IMR-90 (cell line): ENCODE data around the gene RCN1. TPM values are rescaled to one million over a fixed set of nuclear protein-coding genes. Genes with fewer than 3 reads are reported as not detected.

Experiments used
- ATAC-seq: fragments of 200-7000 bp; cut with Tn5 transposase; 2 replicates; pipeline ENCODE4 v1.9.1; 2020; ENCODE audit warnings: low read depth, mild to moderate bottlenecking, moderate library complexity
- BruUV-seq: library from RNA; stranded (reverse); fragments of 400-500 nt; replicated peaks from 2 replicates; lab custom pipeline; 2021; lab: Mats Ljungman, UMichigan
- CTCF ChIA-PET: fragments of 300-600 bp; formaldehyde crosslinking; extraction: SDS; loops from one replicate; lab custom pipeline; 2021; ENCODE audit warnings: antibody characterized with exemption; lab: Yijun Ruan, JAX
- POLR2A ChIA-PET: fragments of 300-600 bp; sonication (Branson Sonifier 250); formaldehyde crosslinking; loops from one replicate; lab custom pipeline; 2022; ENCODE audit warnings: antibody characterized with exemption; ENCODE audit not compliant: unreplicated experiment; lab: Charles Lee
- DNase-seq: peaks from one replicate; pipeline ENCODE4 v3.0.0; 2013
- H2AFZ ChIP-seq: replicated peaks from 2 replicates; pipeline ENCODE3; 2013; ENCODE audit warnings: low read length, mild to moderate bottlenecking; ENCODE audit not compliant: poor library complexity
- H2AK5ac ChIP-seq: 2 replicates; pipeline ENCODE4 v1.6.1; 2013; ENCODE audit warnings: low read depth, low read length, inconsistent platforms
- H2AK9ac ChIP-seq: replicated peaks from 2 replicates; pipeline ENCODE3; 2013; ENCODE audit warnings: mild to moderate bottlenecking, low read depth, low read length, moderate library complexity; ENCODE audit not compliant: poor library complexity
- H2BK120ac ChIP-seq: 2 replicates; pipeline ENCODE4 v1.6.1; 2013; ENCODE audit warnings: low read depth, low read length, inconsistent platforms
- H2BK15ac ChIP-seq: 3 replicates; pipeline ENCODE4 v1.6.1; 2013; ENCODE audit warnings: low read depth, low read length, inconsistent platforms
- H2BK20ac ChIP-seq: 2 replicates; pipeline ENCODE4 v1.6.1; 2013; ENCODE audit warnings: low read depth, mild to moderate bottlenecking, inconsistent platforms, low read length, moderate library complexity
- H2BK5ac ChIP-seq: 2 replicates; pipeline ENCODE4 v1.6.1; 2013; ENCODE audit warnings: mild to moderate bottlenecking, low read depth, low read length, inconsistent platforms; ENCODE audit not compliant: poor library complexity, severe bottlenecking
- H3K14ac ChIP-seq: replicated peaks from 2 replicates; pipeline ENCODE4 v1.6.1; 2013; ENCODE audit warnings: low read depth, low read length, inconsistent platforms
- H3K18ac ChIP-seq: 2 replicates; pipeline ENCODE4 v1.6.1; 2013; ENCODE audit warnings: low read depth, low read length, control low read depth
- H3K23ac ChIP-seq: 2 replicates; pipeline ENCODE4 v1.6.1; 2013; ENCODE audit warnings: low read depth, low read length, inconsistent platforms
- H3K27ac ChIP-seq: 2 replicates; pipeline ENCODE4 v1.5.1; 2013; ENCODE audit warnings: mild to moderate bottlenecking, control low read depth, low read length; ENCODE audit not compliant: insufficient read depth
- H3K27me3 ChIP-seq: 2 replicates; pipeline ENCODE4 v1.6.1; 2013; ENCODE audit warnings: low read length; ENCODE audit not compliant: control insufficient read depth, insufficient read depth
- H3K36me3 ChIP-seq: 2 replicates; pipeline ENCODE4 v1.6.1; 2013; ENCODE audit warnings: low read length, mixed read lengths; ENCODE audit not compliant: control insufficient read depth, insufficient read depth
- H3K4ac ChIP-seq: 2 replicates; pipeline ENCODE4 v1.6.1; 2013; ENCODE audit warnings: low read depth, low read length, inconsistent platforms
- H3K4me1 ChIP-seq: 2 replicates; pipeline ENCODE4 v1.6.1; 2013; ENCODE audit warnings: low read length, mixed read lengths; ENCODE audit not compliant: control insufficient read depth, insufficient read depth
- H3K4me2 ChIP-seq: 2 replicates; pipeline ENCODE4 v1.6.1; 2013; ENCODE audit warnings: low read depth, mild to moderate bottlenecking, control low read depth, low read length, moderate library complexity
- H3K4me3 ChIP-seq: 2 replicates; pipeline ENCODE4 v1.5.1; 2013; ENCODE audit warnings: low read depth, mild to moderate bottlenecking, control low read depth, low read length, moderate library complexity; ENCODE audit not compliant: insufficient read depth
- H3K56ac ChIP-seq: 2 replicates; pipeline ENCODE4 v1.6.1; 2013; ENCODE audit warnings: low read length, inconsistent platforms; ENCODE audit not compliant: insufficient read depth; ENCODE audit errors: extremely low read depth
- H3K79me1 ChIP-seq, 2 experiments: 2 replicates each; pipeline ENCODE4 v1.6.1; 2013; ENCODE audit warnings: low read length in 2 of 2, inconsistent platforms in 1 of 2, low read depth in 1 of 2
- H3K9ac ChIP-seq: 2 replicates; pipeline ENCODE4 v1.6.1; 2013; ENCODE audit warnings: low read depth, low read length, control low read depth
- H3K9me1 ChIP-seq: 2 replicates; pipeline ENCODE4 v1.6.1; 2013; ENCODE audit warnings: low read length, inconsistent platforms; ENCODE audit not compliant: insufficient read depth
- H3K9me3 ChIP-seq: 2 replicates; pipeline ENCODE4 v1.6.1; 2013; ENCODE audit warnings: low read length; ENCODE audit not compliant: control insufficient read depth, insufficient read depth
- H4K20me1 ChIP-seq: 2 replicates; pipeline ENCODE4 v1.6.1; 2013; ENCODE audit warnings: low read length, inconsistent platforms; ENCODE audit not compliant: insufficient read depth
- H4K5ac ChIP-seq: 2 replicates; pipeline ENCODE4 v1.6.1; 2013; ENCODE audit warnings: mild to moderate bottlenecking, low read depth, low read length, control low read depth
- H4K8ac ChIP-seq, 2 experiments: 2 replicates each; pipeline ENCODE4 v1.6.1; 2013; ENCODE audit warnings: low read depth in 2 of 2, low read length in 2 of 2, control low read depth in 1 of 2, inconsistent platforms in 1 of 2
- H4K91ac ChIP-seq: 2 replicates; pipeline ENCODE4 v1.6.1; 2013; ENCODE audit warnings: low read depth, low read length, inconsistent platforms; ENCODE audit not compliant: insufficient read depth
- BHLHE40 ChIP-seq: fragments of 150-350 bp; IDR thresholded peaks from 2 replicates; pipeline ENCODE4 v1.6.1; 2016; ENCODE audit warnings: mild to moderate bottlenecking, low read depth, low read length
- CEBPB ChIP-seq: IDR thresholded peaks from 2 replicates; pipeline ENCODE4 v1.6.1; 2012; ENCODE audit warnings: low read depth, low read length, improper control_type of control experiment
- CHD1 ChIP-seq: IDR thresholded peaks from 2 replicates; pipeline ENCODE4 v1.6.1; 2012; ENCODE audit warnings: low read depth, low read length, improper control_type of control experiment
- FOS ChIP-seq: fragments of 150-350 bp; IDR thresholded peaks from 2 replicates; pipeline ENCODE4 v1.6.1; 2016; ENCODE audit warnings: low read depth, low read length
- POLR2A ChIP-seq: IDR thresholded peaks from 2 replicates; pipeline ENCODE4 v1.6.1; 2012; ENCODE audit warnings: mild to moderate bottlenecking, low read depth, low read length
- RAD21 ChIP-seq: IDR thresholded peaks from 2 replicates; pipeline ENCODE4 v1.6.1; 2012; ENCODE audit warnings: low read length, improper control_type of control experiment
- RCOR1 ChIP-seq: IDR thresholded peaks from 2 replicates; pipeline ENCODE4 v1.6.1; 2012; ENCODE audit warnings: mild to moderate bottlenecking, low read length, improper control_type of control experiment; ENCODE audit not compliant: insufficient replicate concordance
- RFX5 ChIP-seq: IDR thresholded peaks from 2 replicates; pipeline ENCODE4 v1.8.0; 2012; ENCODE audit warnings: low read depth, mild to moderate bottlenecking, low read length, moderate library complexity
- SMC3 ChIP-seq: fragments of 150-350 bp; IDR thresholded peaks from 2 replicates; pipeline ENCODE4 v1.6.1; 2016; ENCODE audit warnings: low read depth, mild to moderate bottlenecking, antibody characterized with exemption, low read length, moderate library complexity
- USF2 ChIP-seq: fragments of 150-350 bp; IDR thresholded peaks from 2 replicates; pipeline ENCODE4 v1.6.1; 2017; ENCODE audit warnings: mild to moderate bottlenecking, antibody characterized with exemption, low read length, low read depth
- dilution Hi-C: fragments of 300-500 bp; cut with HindIII; formaldehyde crosslinking; loops from one replicate; pipeline ENCODE4 v1.14.3; 2018; ENCODE audit warnings: low sequenced_read_pairs; ENCODE audit not compliant: unreplicated experiment
- in situ Hi-C: fragments of 300-500 bp; cut with MboI; formaldehyde crosslinking; loops from 3 replicates; pipeline ENCODE4 v1.14.3; 2019; ENCODE audit warnings: low sequenced_read_pairs, inconsistent platforms, mixed read lengths
- intact Hi-C: fragments of 100-400 bp; cut with micrococcal nuclease; formaldehyde crosslinking; loops from 2 replicates; pipeline ENCODE4 v1.10.0; 2022
- polyA plus RNA-seq, 3 experiments: library from polyadenylated mRNA; depleted of rRNA; stranded (reverse); fragments of >200 nt; gene quantifications; 2 replicates each; pipeline ENCODE4 v1.2.3, GENCODE V29; 2012; ENCODE audit warnings: low replicate concordance in 1 of 3
- total RNA-seq: library from RNA; depleted of rRNA; stranded (reverse); fragments of >200 nt; gene quantifications from 2 replicates; pipeline ENCODE4 v1.2.3, GENCODE V29; 2012
- TF ChIP-seq, protein P1 (sequence below): fragments of 150-350 bp; IDR thresholded peaks from 2 replicates; pipeline ENCODE4 v1.6.1; 2016; ENCODE audit warnings: low read depth, mild to moderate bottlenecking, low read length, moderate library complexity, borderline replicate concordance
- TF ChIP-seq, protein P2 (sequence below): conservative IDR thresholded peaks from 2 replicates; pipeline ENCODE4 v1.5.1; 2012; ENCODE audit warnings: mild to moderate bottlenecking, low read depth, low read length, improper control_type of control experiment

The RCN1 gene
- total and polyA plus RNA-seq, 2 of the 4 experiments (the other 2 are of a cell fraction), result 129 to 193 TPM

DNA sequence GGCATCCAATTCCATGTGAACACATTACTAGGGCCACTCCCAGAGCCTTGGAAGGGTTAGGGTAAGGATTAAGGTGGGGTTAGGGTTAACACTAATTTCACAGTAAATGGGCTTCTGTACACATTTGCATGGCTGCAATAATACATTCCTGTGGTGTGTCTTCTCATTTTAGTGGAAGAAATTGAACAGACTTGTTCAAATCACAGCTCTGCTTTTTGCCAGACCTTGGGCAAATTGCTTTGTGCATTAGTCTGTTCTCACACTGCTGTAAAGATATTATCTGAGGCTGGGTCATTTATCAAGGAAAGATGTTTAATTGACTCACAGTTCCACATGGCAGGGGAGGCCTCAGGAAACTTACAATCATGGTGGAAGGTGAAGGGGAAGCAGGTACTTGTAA lies 45.4 kb upstream of the RCN1 start:
- no peaks in the 10 kb centered on the region for H3K79me1 ChIP-seq
- intact Hi-C loops (no loop called here), in situ Hi-C loops (no loop called here), dilution Hi-C loops (no loop called here)
- POLR2A ChIA-PET, result interaction anchor here (0.6 kb wide), 1 partner anchor 138 kb away, joined by 4 read pairs; no protein-coding TSS in a partner anchor
- no peak overlapping the region for H4K91ac ChIP-seq
- no peak overlapping the region for H3K4me3 ChIP-seq
- no peak overlapping the region for H4K5ac ChIP-seq
- peaks cover 2% of the 10 kb centered on the region; the same call in 1 of the 2 replicates for H3K9me3 ChIP-seq
- CTCF ChIA-PET, result interaction anchor here (1.1 kb wide), 1 partner anchor 122 kb away, joined by 3 read pairs; no protein-coding TSS in a partner anchor
- H4K8ac ChIP-seq, result no peak overlapping the region
- H3K56ac ChIP-seq, result no peak overlapping the region
- H3K14ac ChIP-seq, result no peak overlapping the region
- no peaks in the 10 kb centered on the region for H4K20me1 ChIP-seq
- TF ChIP-seq BHLHE40 (no peak), USF2 (no peak), SMC3 (no peak), RFX5 (no peak), RAD21 (no peak), CEBPB (no peak), RCOR1 (no peak), FOS (no peak), POLR2A (no peak), CHD1 (no peak)
- TF ChIP-seq, protein P1, sequence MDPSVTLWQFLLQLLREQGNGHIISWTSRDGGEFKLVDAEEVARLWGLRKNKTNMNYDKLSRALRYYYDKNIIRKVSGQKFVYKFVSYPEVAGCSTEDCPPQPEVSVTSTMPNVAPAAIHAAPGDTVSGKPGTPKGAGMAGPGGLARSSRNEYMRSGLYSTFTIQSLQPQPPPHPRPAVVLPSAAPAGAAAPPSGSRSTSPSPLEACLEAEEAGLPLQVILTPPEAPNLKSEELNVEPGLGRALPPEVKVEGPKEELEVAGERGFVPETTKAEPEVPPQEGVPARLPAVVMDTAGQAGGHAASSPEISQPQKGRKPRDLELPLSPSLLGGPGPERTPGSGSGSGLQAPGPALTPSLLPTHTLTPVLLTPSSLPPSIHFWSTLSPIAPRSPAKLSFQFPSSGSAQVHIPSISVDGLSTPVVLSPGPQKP, result no peak
- TF ChIP-seq, protein P2, sequence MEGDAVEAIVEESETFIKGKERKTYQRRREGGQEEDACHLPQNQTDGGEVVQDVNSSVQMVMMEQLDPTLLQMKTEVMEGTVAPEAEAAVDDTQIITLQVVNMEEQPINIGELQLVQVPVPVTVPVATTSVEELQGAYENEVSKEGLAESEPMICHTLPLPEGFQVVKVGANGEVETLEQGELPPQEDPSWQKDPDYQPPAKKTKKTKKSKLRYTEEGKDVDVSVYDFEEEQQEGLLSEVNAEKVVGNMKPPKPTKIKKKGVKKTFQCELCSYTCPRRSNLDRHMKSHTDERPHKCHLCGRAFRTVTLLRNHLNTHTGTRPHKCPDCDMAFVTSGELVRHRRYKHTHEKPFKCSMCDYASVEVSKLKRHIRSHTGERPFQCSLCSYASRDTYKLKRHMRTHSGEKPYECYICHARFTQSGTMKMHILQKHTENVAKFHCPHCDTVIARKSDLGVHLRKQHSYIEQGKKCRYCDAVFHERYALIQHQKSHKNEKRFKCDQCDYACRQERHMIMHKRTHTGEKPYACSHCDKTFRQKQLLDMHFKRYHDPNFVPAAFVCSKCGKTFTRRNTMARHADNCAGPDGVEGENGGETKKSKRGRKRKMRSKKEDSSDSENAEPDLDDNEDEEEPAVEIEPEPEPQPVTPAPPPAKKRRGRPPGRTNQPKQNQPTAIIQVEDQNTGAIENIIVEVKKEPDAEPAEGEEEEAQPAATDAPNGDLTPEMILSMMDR, result no peak
- H3K36me3 ChIP-seq, result no peaks in the 10 kb centered on the region
- ATAC-seq (no peak), DNase-seq (no peak)
- no peaks in the 10 kb centered on the region for H3K9me1 ChIP-seq
- no peak overlapping the region for H3K4ac ChIP-seq
- no peak overlapping the region for H2BK20ac ChIP-seq
- no peak overlapping the region for H3K23ac ChIP-seq
- H2BK5ac ChIP-seq, result no peak overlapping the region
- H2AK9ac ChIP-seq, result no peak overlapping the region
- H2BK120ac ChIP-seq, result no peak overlapping the region
- H3K4me2 ChIP-seq, result no peak overlapping the region
- BruUV-seq, result no TSS peak
- no peaks in the 10 kb centered on the region for H3K4me1 ChIP-seq
- H2AFZ ChIP-seq, result no peak overlapping the region
- H3K27me3 ChIP-seq, result peaks cover 38% of the 10 kb centered on the region
- no peak overlapping the region for H3K18ac ChIP-seq
- H2AK5ac ChIP-seq, result no peak overlapping the region
- no peak overlapping the region for H3K27ac ChIP-seq
- H3K9ac ChIP-seq, result no peak overlapping the region
- no peak overlapping the region for H2BK15ac ChIP-seq
